IMR-90 (cell line): ENCODE measurements around the gene KRT78. TPM values are rescaled to one million over a fixed set of nuclear protein-coding genes. Genes with fewer than 3 reads are reported as not detected.

Experiments
- ATAC-seq: fragments of 200-7000 bp; cut with Tn5 transposase; 2 replicates; pipeline ENCODE4 v1.9.1; 2020; ENCODE audit warnings: low read depth, mild to moderate bottlenecking, moderate library complexity
- BruUV-seq: library from RNA; stranded (reverse); fragments of 400-500 nt; replicated peaks from 2 replicates; lab custom pipeline; 2021; lab: Mats Ljungman, UMichigan
- CTCF ChIA-PET: fragments of 300-600 bp; formaldehyde crosslinking; extraction: SDS; loops from one replicate; lab custom pipeline; 2021; ENCODE audit warnings: antibody characterized with exemption; lab: Yijun Ruan, JAX
- POLR2A ChIA-PET: fragments of 300-600 bp; sonication (Branson Sonifier 250); formaldehyde crosslinking; loops from one replicate; lab custom pipeline; 2022; ENCODE audit warnings: antibody characterized with exemption; ENCODE audit not compliant: unreplicated experiment; lab: Charles Lee
- DNase-seq: peaks from one replicate; pipeline ENCODE4 v3.0.0; 2013
- H2AFZ ChIP-seq: replicated peaks from 2 replicates; pipeline ENCODE3; 2013; ENCODE audit warnings: low read length, mild to moderate bottlenecking; ENCODE audit not compliant: poor library complexity
- H2AK5ac ChIP-seq: 2 replicates; pipeline ENCODE4 v1.6.1; 2013; ENCODE audit warnings: low read depth, low read length, inconsistent platforms
- H2AK9ac ChIP-seq: replicated peaks from 2 replicates; pipeline ENCODE3; 2013; ENCODE audit warnings: mild to moderate bottlenecking, low read depth, low read length, moderate library complexity; ENCODE audit not compliant: poor library complexity
- H2BK120ac ChIP-seq: 2 replicates; pipeline ENCODE4 v1.6.1; 2013; ENCODE audit warnings: low read depth, low read length, inconsistent platforms
- H2BK15ac ChIP-seq: 3 replicates; pipeline ENCODE4 v1.6.1; 2013; ENCODE audit warnings: low read depth, low read length, inconsistent platforms
- H2BK20ac ChIP-seq: 2 replicates; pipeline ENCODE4 v1.6.1; 2013; ENCODE audit warnings: low read depth, mild to moderate bottlenecking, inconsistent platforms, low read length, moderate library complexity
- H2BK5ac ChIP-seq: 2 replicates; pipeline ENCODE4 v1.6.1; 2013; ENCODE audit warnings: mild to moderate bottlenecking, low read depth, low read length, inconsistent platforms; ENCODE audit not compliant: poor library complexity, severe bottlenecking
- H3K14ac ChIP-seq: replicated peaks from 2 replicates; pipeline ENCODE4 v1.6.1; 2013; ENCODE audit warnings: low read depth, low read length, inconsistent platforms
- H3K18ac ChIP-seq: 2 replicates; pipeline ENCODE4 v1.6.1; 2013; ENCODE audit warnings: low read depth, low read length, control low read depth
- H3K23ac ChIP-seq: 2 replicates; pipeline ENCODE4 v1.6.1; 2013; ENCODE audit warnings: low read depth, low read length, inconsistent platforms
- H3K27ac ChIP-seq: 2 replicates; pipeline ENCODE4 v1.5.1; 2013; ENCODE audit warnings: mild to moderate bottlenecking, control low read depth, low read length; ENCODE audit not compliant: insufficient read depth
- H3K27me3 ChIP-seq: 2 replicates; pipeline ENCODE4 v1.6.1; 2013; ENCODE audit warnings: low read length; ENCODE audit not compliant: control insufficient read depth, insufficient read depth
- H3K36me3 ChIP-seq: 2 replicates; pipeline ENCODE4 v1.6.1; 2013; ENCODE audit warnings: low read length, mixed read lengths; ENCODE audit not compliant: control insufficient read depth, insufficient read depth
- H3K4ac ChIP-seq: 2 replicates; pipeline ENCODE4 v1.6.1; 2013; ENCODE audit warnings: low read depth, low read length, inconsistent platforms
- H3K4me1 ChIP-seq: 2 replicates; pipeline ENCODE4 v1.6.1; 2013; ENCODE audit warnings: low read length, mixed read lengths; ENCODE audit not compliant: control insufficient read depth, insufficient read depth
- H3K4me2 ChIP-seq: 2 replicates; pipeline ENCODE4 v1.6.1; 2013; ENCODE audit warnings: low read depth, mild to moderate bottlenecking, control low read depth, low read length, moderate library complexity
- H3K4me3 ChIP-seq: 2 replicates; pipeline ENCODE4 v1.5.1; 2013; ENCODE audit warnings: low read depth, mild to moderate bottlenecking, control low read depth, low read length, moderate library complexity; ENCODE audit not compliant: insufficient read depth
- H3K56ac ChIP-seq: 2 replicates; pipeline ENCODE4 v1.6.1; 2013; ENCODE audit warnings: low read length, inconsistent platforms; ENCODE audit not compliant: insufficient read depth; ENCODE audit errors: extremely low read depth
- H3K79me1 ChIP-seq, 2 experiments: 2 replicates each; pipeline ENCODE4 v1.6.1; 2013; ENCODE audit warnings: low read length in 2 of 2, inconsistent platforms in 1 of 2, low read depth in 1 of 2
- H3K9ac ChIP-seq: 2 replicates; pipeline ENCODE4 v1.6.1; 2013; ENCODE audit warnings: low read depth, low read length, control low read depth
- H3K9me1 ChIP-seq: 2 replicates; pipeline ENCODE4 v1.6.1; 2013; ENCODE audit warnings: low read length, inconsistent platforms; ENCODE audit not compliant: insufficient read depth
- H3K9me3 ChIP-seq: 2 replicates; pipeline ENCODE4 v1.6.1; 2013; ENCODE audit warnings: low read length; ENCODE audit not compliant: control insufficient read depth, insufficient read depth
- H4K20me1 ChIP-seq: 2 replicates; pipeline ENCODE4 v1.6.1; 2013; ENCODE audit warnings: low read length, inconsistent platforms; ENCODE audit not compliant: insufficient read depth
- H4K5ac ChIP-seq: 2 replicates; pipeline ENCODE4 v1.6.1; 2013; ENCODE audit warnings: mild to moderate bottlenecking, low read depth, low read length, control low read depth
- H4K8ac ChIP-seq, 2 experiments: 2 replicates each; pipeline ENCODE4 v1.6.1; 2013; ENCODE audit warnings: low read depth in 2 of 2, low read length in 2 of 2, control low read depth in 1 of 2, inconsistent platforms in 1 of 2
- H4K91ac ChIP-seq: 2 replicates; pipeline ENCODE4 v1.6.1; 2013; ENCODE audit warnings: low read depth, low read length, inconsistent platforms; ENCODE audit not compliant: insufficient read depth
- FOS ChIP-seq: fragments of 150-350 bp; IDR thresholded peaks from 2 replicates; pipeline ENCODE4 v1.6.1; 2016; ENCODE audit warnings: low read depth, low read length
- WGBS, 2 experiments: methylation state at CpG; one replicate each; pipeline versions ENCODE4 v1.1.5 to v1.1.7; 2013; ENCODE audit warnings: missing lambda C conversion rate in 2 of 2; ENCODE audit not compliant: insufficient read length in 1 of 2; ENCODE audit errors: extremely low coverage in 2 of 2; 5-methylcytosine and 5-hydroxymethylcytosine counted together
- dilution Hi-C: fragments of 300-500 bp; cut with HindIII; formaldehyde crosslinking; loops from one replicate; pipeline ENCODE4 v1.14.3; 2018; ENCODE audit warnings: low sequenced_read_pairs; ENCODE audit not compliant: unreplicated experiment
- in situ Hi-C: fragments of 300-500 bp; cut with MboI; formaldehyde crosslinking; loops from 3 replicates; pipeline ENCODE4 v1.14.3; 2019; ENCODE audit warnings: low sequenced_read_pairs, inconsistent platforms, mixed read lengths
- intact Hi-C: fragments of 100-400 bp; cut with micrococcal nuclease; formaldehyde crosslinking; loops from 2 replicates; pipeline ENCODE4 v1.10.0; 2022
- polyA plus RNA-seq, 3 experiments: library from polyadenylated mRNA; depleted of rRNA; stranded (reverse); fragments of >200 nt; gene quantifications; 2 replicates each; pipeline ENCODE4 v1.2.3, GENCODE V29; 2012; ENCODE audit warnings: low replicate concordance in 1 of 3
- total RNA-seq: library from RNA; depleted of rRNA; stranded (reverse); fragments of >200 nt; gene quantifications from 2 replicates; pipeline ENCODE4 v1.2.3, GENCODE V29; 2012

Gene KRT78
- total and polyA plus RNA-seq, 2 of the 4 experiments (the other 2 are of a cell fraction): not detected

DNA sequence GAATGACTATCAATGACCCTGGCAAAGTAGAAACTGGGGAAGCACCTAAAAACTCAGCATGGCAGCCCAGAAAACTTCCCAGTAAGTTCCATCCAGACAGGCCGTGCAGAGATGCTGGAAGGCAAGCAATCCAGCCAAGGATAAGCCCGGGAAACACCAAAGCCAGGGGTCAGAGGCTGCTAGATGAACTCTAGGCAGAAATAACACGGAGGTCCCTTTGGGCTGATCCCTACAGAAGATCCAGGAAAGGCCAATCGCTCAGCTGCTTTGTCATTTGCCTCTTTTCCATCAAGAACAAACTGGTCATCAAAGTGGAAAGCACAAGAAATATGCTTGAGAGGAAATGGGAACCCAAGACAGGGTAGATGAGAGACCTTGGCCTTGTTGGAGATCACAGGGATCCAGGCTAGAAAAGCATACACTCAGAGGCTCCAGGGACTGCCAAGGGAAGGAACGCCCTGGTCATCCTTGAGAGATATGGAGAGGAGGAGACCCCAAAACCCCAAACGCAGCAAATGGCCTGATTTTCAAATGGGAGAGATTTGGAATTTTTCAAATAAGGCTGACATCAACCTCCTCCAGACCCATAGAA lies 21.2 kb downstream of the KRT78 start:
- H3K4ac ChIP-seq: no peak overlapping the region
- H2BK5ac ChIP-seq: no peak overlapping the region
- CTCF ChIA-PET: no interaction called here
- peaks cover 16% of the 10 kb centered on the region for H3K27me3 ChIP-seq
- POLR2A ChIA-PET: no interaction called here
- H3K14ac ChIP-seq: no peak overlapping the region
- no peak overlapping the region for H4K8ac ChIP-seq
- H2BK120ac ChIP-seq: no peak overlapping the region; the same call in 1 of the 2 replicates
- DNase-seq: no peak
- no peak overlapping the region for H3K4me2 ChIP-seq
- no peak overlapping the region for H3K27ac ChIP-seq
- no TSS peak for BruUV-seq
- H2AK5ac ChIP-seq: no peak overlapping the region
- H2AK9ac ChIP-seq: no peak overlapping the region
- H4K5ac ChIP-seq: no peak overlapping the region
- H3K23ac ChIP-seq: no peak overlapping the region
- H4K91ac ChIP-seq: no peak overlapping the region
- no peaks in the 10 kb centered on the region for H4K20me1 ChIP-seq
- H3K4me1 ChIP-seq: 0 out of 2 replicates have a peak, but pooled peaks cover 2% of the 10 kb centered on the region
- H2BK15ac ChIP-seq: no peak overlapping the region
- ATAC-seq: no peak
- H3K4me3 ChIP-seq: no peak overlapping the region
- WGBS, 2 experiments: no CpG with 5 or more reads among the region's 6 CpGs
- no peaks in the 10 kb centered on the region for H3K36me3 ChIP-seq
- no peak overlapping the region for H3K18ac ChIP-seq
- dilution Hi-C loops (no loop called here), intact Hi-C loops (no loop called here), in situ Hi-C loops (no loop called here)
- no peak overlapping the region for H3K56ac ChIP-seq
- TF ChIP-seq FOS: no peak
- 0 out of 2 replicates have a peak overlapping the region, but pooled peaks have one; percentile 2 for H2BK20ac ChIP-seq
- H3K79me1 ChIP-seq: no peaks in the 10 kb centered on the region
- no peaks in the 10 kb centered on the region for H3K9me3 ChIP-seq
- H2AFZ ChIP-seq: no peak overlapping the region
- H3K9me1 ChIP-seq: no peaks in the 10 kb centered on the region; the same call in 1 of the 2 replicates
- H3K9ac ChIP-seq: no peak overlapping the region
